ENCODE results near the gene TRAF5. TPM values are rescaled to one million over a fixed set of nuclear protein-coding genes. Genes with fewer than 3 reads are reported as not detected.

TRAF5 gene
- total and polyA plus RNA-seq, 3 donors from 2014 or later: 20.3 to 25.1 (median 22.2) TPM

- peaks cover 7% of the 10 kb centered on the region for H3K4me1 ChIP-seq
- no peaks in the 10 kb centered on the region for H3K36me3 ChIP-seq (ENCODE audit: low read depth, missing control alignments)
- no peaks in the 10 kb centered on the region for H3K9me3 ChIP-seq
- no peak for DNase-seq
- intact Hi-C loops (cut with DNase I; ENCODE audit: low total_unique reads): no loop called here
- no peak overlapping the region for H3K27ac ChIP-seq
- no peaks in the 10 kb centered on the region for H3K27me3 ChIP-seq
- 60 to 76% methylated on average over 5 of the region's 5 CpGs for WGBS, 2 donors
- no peak overlapping the region for H3K4me3 ChIP-seq
- TF ChIP-seq POLR2A (IDR thresholded peaks at IDR 0.05): no peak
- TF ChIP-seq CTCF (IDR thresholded peaks at IDR 0.05): no peak
Measured at GRCh38 chr1:211375146-211375818, 48.6 kb downstream of the TRAF5 start.

GRCh38 chr1:211375949-211376348 lies 49.3 kb downstream of the TRAF5 start:
- WGBS, 2 donors: 36 to 63% methylated on average over 2 of the region's 2 CpGs

GRCh38 chr1:211376807-211377470 lies 50.3 kb downstream of the TRAF5 start:
- intact Hi-C loops (cut with DNase I; ENCODE audit: low total_unique reads): no loop called here
- TF ChIP-seq CTCF (IDR thresholded peaks at IDR 0.05): no peak
- no peak for TF ChIP-seq POLR2A (IDR thresholded peaks at IDR 0.05)
- no peaks in the 10 kb centered on the region for H3K9me3 ChIP-seq
- H3K4me1 ChIP-seq: peaks cover 7% of the 10 kb centered on the region
- H3K36me3 ChIP-seq (ENCODE audit: low read depth, missing control alignments): no peaks in the 10 kb centered on the region
- WGBS, 2 donors: 88 to 94% methylated on average over 4 of the region's 4 CpGs
- no peak overlapping the region for H3K27ac ChIP-seq
- DNase-seq: no peak
- H3K27me3 ChIP-seq: no peaks in the 10 kb centered on the region
- H3K4me3 ChIP-seq: no peak overlapping the region

More at GRCh38 chr1:211375949-211376348, 49.3 kb downstream of the TRAF5 start:
- DNase-seq: no peak
- H3K36me3 ChIP-seq (ENCODE audit: low read depth, missing control alignments): no peaks in the 10 kb centered on the region
- peaks cover 7% of the 10 kb centered on the region for H3K4me1 ChIP-seq
- intact Hi-C loops (cut with DNase I; ENCODE audit: low total_unique reads): no loop called here
- no peaks in the 10 kb centered on the region for H3K9me3 ChIP-seq
- H3K4me3 ChIP-seq: no peak overlapping the region
- no peak overlapping the region for H3K27ac ChIP-seq
- H3K27me3 ChIP-seq: no peaks in the 10 kb centered on the region
- no peak for TF ChIP-seq POLR2A (IDR thresholded peaks at IDR 0.05)
- TF ChIP-seq CTCF (IDR thresholded peaks at IDR 0.05): no peak

- H3K27me3 ChIP-seq: no peaks in the 10 kb centered on the region
- no peak overlapping the region for H3K27ac ChIP-seq
- no peaks in the 10 kb centered on the region for H3K36me3 ChIP-seq (ENCODE audit: low read depth, missing control alignments)
- H3K9me3 ChIP-seq: no peaks in the 10 kb centered on the region
- no peak overlapping the region for H3K4me3 ChIP-seq
- peaks cover 9% of the 10 kb centered on the region for H3K4me1 ChIP-seq
- 73 to 77% methylated on average over 4 of the region's 4 CpGs for WGBS, 2 donors
- intact Hi-C loops (cut with DNase I; ENCODE audit: low total_unique reads): no loop called here
- TF ChIP-seq CTCF (IDR thresholded peaks at IDR 0.05) (no peak), POLR2A (IDR thresholded peaks at IDR 0.05) (no peak)
- no peak for DNase-seq
Measured at GRCh38 chr1:211377539-211378450, 51.2 kb downstream of the TRAF5 start.
